COLO668 (cell line): ENCODE measurements around the gene PPARG.
"Not testable (repeated sequence)": the region's sequence is repeated elsewhere in the genome, so short reads cannot be mapped to it uniquely, and the experiment has no call there.

ENCODE experiments used
- DNase-seq: peaks from one replicate; lab custom pipeline; 2025; ENCODE audit not compliant: unreplicated experiment; lab: John Stamatoyannopoulos, UW

Gene PPARG

GRCh38 chr3:12477256-12477655 is 188.4 kb downstream of the PPARG start:
- no peak for DNase-seq

DNA sequence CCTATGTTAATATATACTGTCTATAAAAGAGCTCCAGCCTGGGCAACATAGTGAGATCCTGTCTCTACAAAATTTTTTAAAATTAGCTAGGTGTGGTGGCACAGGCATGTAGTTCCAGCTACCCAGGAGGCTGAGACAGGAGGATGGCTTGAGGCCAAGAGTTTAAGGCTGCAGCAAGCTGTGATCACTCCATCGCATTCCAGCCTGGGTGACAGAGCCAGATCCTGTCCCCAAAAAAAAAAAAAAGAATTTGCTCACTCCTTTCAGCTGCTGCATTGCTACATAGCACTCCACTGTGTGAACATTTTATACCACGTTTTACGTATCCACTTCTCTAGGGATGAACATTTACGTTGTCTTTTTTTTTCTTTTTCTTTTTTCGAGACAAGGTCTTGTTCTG is 189.5 kb downstream of the PPARG start:
- DNase-seq = no peak

DNA sequence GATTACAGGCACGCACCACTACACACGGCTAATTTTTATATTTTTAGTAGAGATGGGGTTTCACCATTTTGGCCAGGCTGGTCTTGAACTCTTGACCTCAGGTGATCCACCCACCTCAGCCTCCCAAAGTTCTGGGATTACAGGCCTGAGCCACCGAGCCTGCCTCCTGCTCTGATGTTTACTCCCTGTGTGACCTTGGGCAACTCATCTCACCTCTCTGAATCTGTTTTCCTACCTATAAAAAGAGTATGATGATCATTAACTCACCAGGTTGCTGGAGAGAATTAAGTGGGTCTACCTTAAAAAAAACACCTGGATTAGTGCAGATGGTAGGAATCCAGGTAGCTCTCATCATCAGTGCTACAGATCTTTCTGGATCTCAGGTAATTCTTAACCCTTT is 190.3 kb downstream of the PPARG start:
- not testable (repeated sequence) for DNase-seq

DNA sequence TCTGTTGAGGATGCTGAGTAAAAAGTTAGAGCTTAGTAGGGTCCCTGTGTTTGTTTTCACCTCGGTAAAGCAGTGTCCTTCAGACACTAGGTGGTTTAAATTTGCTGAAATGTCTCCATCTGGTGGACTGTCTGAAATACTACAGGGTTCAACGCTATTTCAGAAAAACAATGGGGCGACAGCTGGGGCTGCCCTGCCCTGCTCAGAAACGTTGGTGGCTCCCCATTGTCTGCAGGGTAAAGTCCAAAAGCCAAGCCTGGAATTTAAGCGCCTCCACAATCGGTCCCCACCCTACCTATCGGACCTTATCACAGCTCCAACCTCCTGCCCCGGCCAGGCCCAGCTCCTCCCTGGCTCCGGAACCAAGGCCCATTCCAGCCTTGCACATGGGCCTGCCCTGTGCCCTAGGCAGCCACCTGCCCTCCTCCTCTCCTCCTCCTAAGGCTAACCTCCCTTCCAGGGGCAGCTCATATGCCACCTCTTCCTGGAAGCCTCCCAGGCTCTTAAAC is 191.1 kb downstream of the PPARG start:
- DNase-seq = peak; percentile 26

- no peak for DNase-seq
Observed at GRCh38 chr3:12483410-12483809, 194.5 kb downstream of the PPARG start.

GRCh38 chr3:12483872-12484197 is 195.0 kb downstream of the PPARG start:
- peak; percentile 59 for DNase-seq
